ENCODE measurements around the gene MRPL52.

MRPL52 gene

DNA sequence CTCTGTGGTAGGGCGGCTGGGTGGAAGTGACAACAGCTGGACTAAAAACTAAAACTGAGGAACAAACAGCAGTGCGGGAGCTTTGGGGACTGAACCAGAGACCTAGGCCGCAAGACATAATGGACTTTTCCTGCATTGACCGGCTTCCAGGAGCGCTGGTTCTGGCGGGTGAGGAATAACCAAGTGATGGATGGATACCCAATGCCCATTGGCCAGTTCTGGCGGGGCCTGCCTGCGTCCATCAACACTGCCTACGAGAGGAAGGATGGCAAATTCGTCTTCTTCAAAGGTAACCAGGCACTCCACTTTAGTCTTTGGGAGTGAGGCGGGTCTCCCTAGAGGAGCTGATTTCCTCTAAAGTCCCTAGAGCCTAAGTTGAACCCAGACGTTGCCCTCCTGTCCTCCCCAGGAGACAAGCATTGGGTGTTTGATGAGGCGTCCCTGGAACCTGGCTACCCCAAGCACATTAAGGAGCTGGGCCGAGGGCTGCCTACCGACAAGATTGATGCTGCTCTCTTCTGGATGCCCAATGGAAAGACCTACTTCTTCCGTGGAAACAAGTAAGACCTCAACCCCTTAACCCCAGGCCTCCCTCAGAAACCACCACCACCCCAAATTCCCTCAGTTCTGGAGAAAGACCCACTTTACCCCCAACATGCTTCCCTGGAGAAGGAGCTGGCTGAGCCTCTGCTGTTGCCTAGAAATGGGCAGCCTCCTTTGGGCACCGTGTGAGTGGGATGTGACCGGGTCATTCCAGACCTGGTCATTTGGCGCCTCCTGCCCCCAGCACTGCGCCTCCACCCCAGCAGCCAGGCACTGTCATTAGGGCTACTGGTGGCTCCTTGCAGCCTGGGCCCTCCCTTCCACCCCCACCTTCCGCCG is 14.8 kb downstream of the MRPL52 start:
- no peak overlapping the region for H3K4me3 ChIP-seq (ENCODE audit: low read depth, low read length)
- in situ Hi-C loops (cut with HindIII; ENCODE audit: low sequenced_read_pairs), result no loop called here
- TF ChIP-seq, protein P1, sequence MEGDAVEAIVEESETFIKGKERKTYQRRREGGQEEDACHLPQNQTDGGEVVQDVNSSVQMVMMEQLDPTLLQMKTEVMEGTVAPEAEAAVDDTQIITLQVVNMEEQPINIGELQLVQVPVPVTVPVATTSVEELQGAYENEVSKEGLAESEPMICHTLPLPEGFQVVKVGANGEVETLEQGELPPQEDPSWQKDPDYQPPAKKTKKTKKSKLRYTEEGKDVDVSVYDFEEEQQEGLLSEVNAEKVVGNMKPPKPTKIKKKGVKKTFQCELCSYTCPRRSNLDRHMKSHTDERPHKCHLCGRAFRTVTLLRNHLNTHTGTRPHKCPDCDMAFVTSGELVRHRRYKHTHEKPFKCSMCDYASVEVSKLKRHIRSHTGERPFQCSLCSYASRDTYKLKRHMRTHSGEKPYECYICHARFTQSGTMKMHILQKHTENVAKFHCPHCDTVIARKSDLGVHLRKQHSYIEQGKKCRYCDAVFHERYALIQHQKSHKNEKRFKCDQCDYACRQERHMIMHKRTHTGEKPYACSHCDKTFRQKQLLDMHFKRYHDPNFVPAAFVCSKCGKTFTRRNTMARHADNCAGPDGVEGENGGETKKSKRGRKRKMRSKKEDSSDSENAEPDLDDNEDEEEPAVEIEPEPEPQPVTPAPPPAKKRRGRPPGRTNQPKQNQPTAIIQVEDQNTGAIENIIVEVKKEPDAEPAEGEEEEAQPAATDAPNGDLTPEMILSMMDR (IDR thresholded peaks at IDR 0.05; ENCODE audit: low read depth, low read length), result no peak
- no peak for DNase-seq (ENCODE audit: low read depth, low spot score)

DNA sequence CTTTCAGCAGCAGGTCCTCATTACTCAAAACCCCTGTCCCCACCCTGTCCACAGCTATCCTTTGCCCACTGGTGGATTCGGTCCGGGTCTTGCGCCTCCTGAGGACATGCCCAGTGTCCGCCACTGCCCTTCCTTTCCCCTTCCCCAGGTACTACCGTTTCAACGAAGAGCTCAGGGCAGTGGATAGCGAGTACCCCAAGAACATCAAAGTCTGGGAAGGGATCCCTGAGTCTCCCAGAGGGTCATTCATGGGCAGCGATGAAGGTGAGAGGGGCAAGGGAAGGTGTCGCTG is 15.4 kb downstream of the MRPL52 start:
- in situ Hi-C loops (cut with HindIII; ENCODE audit: low sequenced_read_pairs), result no loop called here
- TF ChIP-seq, protein P1 (IDR thresholded peaks at IDR 0.05; ENCODE audit: low read depth, low read length), result no peak
- DNase-seq (ENCODE audit: low read depth, low spot score), result no peak
- H3K4me3 ChIP-seq (ENCODE audit: low read depth, low read length), result no peak overlapping the region

DNA sequence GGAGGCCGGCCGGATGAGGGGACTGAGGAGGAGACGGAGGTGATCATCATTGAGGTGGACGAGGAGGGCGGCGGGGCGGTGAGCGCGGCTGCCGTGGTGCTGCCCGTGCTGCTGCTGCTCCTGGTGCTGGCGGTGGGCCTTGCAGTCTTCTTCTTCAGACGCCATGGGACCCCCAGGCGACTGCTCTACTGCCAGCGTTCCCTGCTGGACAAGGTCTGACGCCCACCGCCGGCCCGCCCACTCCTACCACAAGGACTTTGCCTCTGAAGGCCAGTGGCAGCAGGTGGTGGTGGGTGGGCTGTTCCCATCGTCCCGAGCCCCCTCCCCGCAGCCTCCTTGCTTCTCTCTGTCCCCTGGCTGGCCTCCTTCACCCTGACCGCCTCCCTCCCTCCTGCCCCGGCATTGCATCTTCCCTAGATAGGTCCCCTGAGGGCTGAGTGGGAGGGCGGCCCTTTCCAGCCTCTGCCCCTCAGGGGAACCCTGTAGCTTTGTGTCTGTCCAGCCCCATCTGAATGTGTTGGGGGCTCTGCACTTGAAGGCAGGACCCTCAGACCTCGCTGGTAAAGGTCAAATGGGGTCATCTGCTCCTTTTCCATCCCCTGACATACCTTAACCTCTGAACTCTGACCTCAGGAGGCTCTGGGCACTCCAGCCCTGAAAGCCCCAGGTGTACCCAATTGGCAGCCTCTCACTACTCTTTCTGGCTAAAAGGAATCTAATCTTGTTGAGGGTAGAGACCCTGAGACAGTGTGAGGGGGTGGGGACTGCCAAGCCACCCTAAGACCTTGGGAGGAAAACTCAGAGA is 16.3 kb downstream of the MRPL52 start:
- H3K4me3 ChIP-seq (ENCODE audit: low read depth, low read length), result no peak overlapping the region
- in situ Hi-C loops (cut with HindIII; ENCODE audit: low sequenced_read_pairs), result no loop called here
- TF ChIP-seq, protein P1 (IDR thresholded peaks at IDR 0.05; ENCODE audit: low read depth, low read length), result no peak
- no peak for DNase-seq (ENCODE audit: low read depth, low spot score)

DNA sequence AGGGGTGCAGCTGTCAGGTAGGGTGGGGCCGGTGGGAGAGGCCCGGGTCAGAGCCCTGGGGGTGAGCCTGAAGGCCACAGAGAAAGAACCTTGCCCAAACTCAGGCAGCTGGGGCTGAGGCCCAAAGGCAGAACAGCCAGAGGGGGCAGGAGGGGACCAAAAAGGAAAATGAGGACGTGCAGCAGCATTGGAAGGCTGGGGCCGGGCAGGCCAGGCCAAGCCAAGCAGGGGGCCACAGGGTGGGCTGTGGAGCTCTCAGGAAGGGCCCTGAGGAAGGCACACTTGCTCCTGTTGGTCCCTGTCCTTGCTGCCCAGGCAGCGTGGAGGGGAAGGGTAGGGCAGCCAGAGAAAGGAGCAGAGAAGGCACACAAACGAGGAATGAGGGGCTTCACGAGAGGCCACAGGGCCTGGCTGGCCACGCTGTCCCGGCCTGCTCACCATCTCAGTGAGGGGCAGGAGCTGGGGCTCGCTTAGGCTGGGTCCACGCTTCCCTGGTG is 17.2 kb downstream of the MRPL52 start:
- TF ChIP-seq, protein P1 (IDR thresholded peaks at IDR 0.05; ENCODE audit: low read depth, low read length), result no peak
- in situ Hi-C loops (cut with HindIII; ENCODE audit: low sequenced_read_pairs), result no loop called here
- no peak for DNase-seq (ENCODE audit: low read depth, low spot score)
- H3K4me3 ChIP-seq (ENCODE audit: low read depth, low read length), result no peak overlapping the region

DNA sequence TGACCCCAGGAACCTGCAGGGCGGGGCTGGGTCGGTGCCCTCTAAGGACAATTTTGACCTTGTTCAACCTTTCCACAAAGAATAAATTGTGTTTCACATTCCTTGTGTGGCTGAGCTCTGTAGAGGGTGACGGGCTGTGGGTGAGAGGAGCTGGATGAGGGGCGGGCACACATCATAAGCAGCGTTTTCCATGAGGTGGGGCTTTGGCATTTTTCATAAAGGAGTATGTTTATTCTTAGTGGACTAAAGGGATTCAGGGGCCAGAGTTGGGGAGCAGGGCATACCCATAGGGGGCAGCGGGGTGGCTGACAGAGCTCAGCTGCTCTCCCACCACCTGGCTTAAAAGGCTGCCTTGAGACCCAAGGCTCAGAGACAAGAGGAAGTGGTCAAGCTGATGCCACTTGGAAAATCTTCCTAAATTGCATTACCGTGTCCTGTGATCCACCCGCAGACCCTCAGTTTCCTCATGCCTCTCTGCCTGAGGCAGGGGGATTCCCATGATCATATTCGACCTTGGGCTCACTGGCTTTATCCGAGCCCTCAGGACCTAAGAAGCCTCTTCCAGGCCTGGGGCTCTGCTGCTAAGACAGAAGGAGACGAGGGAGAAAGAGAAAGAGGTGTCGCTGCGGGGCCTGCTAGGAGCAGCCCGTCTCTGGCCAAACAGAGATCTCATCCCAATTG is 18.1 kb downstream of the MRPL52 start:
- TF ChIP-seq, protein P1 (IDR thresholded peaks at IDR 0.05; ENCODE audit: low read depth, low read length), result no peak
- no peak overlapping the region for H3K4me3 ChIP-seq (ENCODE audit: low read depth, low read length)
- in situ Hi-C loops (cut with HindIII; ENCODE audit: low sequenced_read_pairs), result no loop called here
- peak; percentile 45 for DNase-seq (ENCODE audit: low read depth, low spot score)

All from astrocyte of the spinal cord (primary cell).